Left renal pelvis (tissue), 4 donors: ENCODE measurements around the gene DERA. TPM values are rescaled to one million over a fixed set of nuclear protein-coding genes. Genes with fewer than 3 reads are reported as not detected.
"Not testable (repeated sequence)": the region's sequence is repeated elsewhere in the genome, so short reads cannot be mapped to it uniquely, and the experiment has no call there.

Source experiments
- DNase-seq, 4 donors: peaks; one replicate each; pipeline ENCODE4 v3.0.0-alpha.2; 2013; ENCODE audit warnings: low read depth in 4 of 4, low spot score in 3 of 4
- polyA plus RNA-seq, 4 donors: library from polyadenylated mRNA; unstranded; fragments of 120-200 nt; gene quantifications; one replicate each; pipeline ENCODE4 v1.2.1, GENCODE V29; 2013; ENCODE audit not compliant: insufficient read length in 4 of 4

DERA gene
- polyA plus RNA-seq, 4 donors: 34.1 to 50.7 (median 47.5) TPM

DNA sequence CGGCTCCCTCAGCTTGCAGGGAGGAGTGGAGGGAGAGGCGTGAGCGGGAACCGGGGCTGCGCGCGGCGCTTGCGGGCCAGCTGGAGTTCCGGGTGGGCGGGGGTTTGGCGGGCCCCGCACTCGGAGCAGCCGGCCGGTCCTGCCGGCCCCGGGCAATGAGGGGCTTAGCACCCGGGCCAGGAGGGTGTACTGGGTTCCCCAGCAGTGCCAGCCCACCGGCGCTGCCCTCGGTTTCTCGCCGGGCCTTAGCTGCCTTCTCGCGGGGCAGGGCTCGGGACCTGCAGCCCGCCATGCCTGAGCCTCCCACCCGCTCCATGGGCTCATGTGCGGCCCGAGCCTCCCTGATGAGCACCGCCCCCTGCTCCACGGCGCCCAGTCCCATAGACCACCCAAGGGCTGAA, 146.2 kb downstream of the DERA start:
- not testable (repeated sequence) for DNase-seq

GRCh38 chr12:16062611-16063010, 151.5 kb downstream of the DERA start:
- no peak for DNase-seq

DNA sequence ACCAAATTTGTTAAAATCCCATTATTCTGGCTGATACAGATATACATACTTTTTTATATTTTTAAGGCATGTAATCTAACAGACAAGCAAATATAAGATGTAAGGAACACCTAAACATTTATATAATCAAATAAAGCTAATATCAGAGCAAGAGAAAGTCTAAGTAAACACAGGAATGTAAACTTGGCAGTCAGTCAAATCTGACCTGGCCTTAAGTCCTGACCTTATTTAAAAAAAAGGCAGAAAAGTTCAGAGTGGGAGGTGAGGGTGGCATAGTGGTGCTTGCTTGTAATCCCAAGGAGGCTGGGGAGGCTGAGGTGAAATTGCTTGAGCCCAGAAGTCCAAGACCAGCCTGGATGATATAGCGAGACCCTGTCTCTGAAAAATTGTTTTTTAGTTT, 152.6 kb downstream of the DERA start:
- DNase-seq: no peak

DNA sequence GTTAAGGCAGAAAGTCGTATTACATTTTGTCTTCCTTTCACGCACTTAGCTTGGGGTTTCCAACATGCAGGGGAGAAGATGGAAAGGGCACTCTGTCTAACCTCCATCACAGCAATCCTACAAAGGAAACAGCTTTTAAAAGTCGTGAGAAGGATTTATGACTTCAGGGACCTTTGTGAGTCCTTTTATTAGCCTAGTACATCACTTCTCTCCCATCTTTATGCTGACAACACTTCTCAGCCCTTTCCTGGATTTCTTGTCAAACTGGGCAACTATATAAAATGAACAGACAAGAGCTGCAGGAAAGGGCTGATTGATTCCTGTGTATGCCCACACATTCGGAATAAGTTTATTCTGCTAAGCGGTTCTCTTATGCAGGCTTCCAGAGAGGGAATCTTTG, 159.0 kb downstream of the DERA start:
- DNase-seq: no peak

- no peak for DNase-seq
These were observed 161.5 kb downstream of the DERA start for GRCh38 chr12:16072678-16073077.

- DNase-seq: no peak
These were observed 163.8 kb downstream of the DERA start for GRCh38 chr12:16074894-16075293.

- DNase-seq: no peak
These were observed 164.8 kb downstream of the DERA start for GRCh38 chr12:16075887-16076286.

DNA sequence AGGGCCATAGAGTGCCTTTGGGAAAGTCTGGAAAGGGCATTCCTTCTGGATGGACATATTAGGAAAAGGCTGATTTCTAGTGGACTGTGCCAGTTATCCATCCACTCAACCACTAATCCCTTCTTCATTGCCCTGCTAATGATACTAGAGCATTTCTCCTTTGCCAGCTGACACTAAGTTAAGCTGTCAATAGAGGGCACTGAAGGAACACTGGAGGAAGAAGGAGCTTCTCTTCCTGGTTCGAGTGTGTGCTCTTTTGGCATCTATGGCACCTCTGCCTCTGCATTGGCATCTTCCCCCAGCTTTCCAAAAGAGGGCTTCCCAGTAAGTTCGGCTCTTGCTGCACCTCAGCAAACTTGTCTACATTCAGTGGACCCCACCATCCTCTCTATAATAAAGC, 165.4 kb downstream of the DERA start:
- DNase-seq: no peak

GRCh38 chr12:16076970-16077522, 165.9 kb downstream of the DERA start:
- DNase-seq: no peak

DNA sequence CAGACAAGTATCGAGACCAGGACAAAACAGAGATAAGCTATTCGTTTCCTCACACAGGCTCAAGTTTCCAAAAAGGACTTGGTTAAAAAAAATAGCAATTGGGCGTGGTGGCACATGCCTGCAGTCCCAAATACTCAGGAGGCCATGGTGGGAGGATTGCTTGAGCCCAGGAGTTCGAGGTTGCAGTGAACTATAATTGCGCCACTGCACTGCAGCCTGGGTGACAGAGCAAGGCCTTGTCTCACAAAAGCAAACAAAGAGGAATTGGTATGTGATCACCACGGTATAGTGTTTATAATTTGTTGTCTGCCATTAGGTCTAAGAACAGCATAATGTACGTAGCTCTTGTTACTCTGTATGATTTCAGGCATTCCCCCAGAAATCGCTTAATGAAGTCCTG, 175.3 kb downstream of the DERA start:
- no peak for DNase-seq

DNA sequence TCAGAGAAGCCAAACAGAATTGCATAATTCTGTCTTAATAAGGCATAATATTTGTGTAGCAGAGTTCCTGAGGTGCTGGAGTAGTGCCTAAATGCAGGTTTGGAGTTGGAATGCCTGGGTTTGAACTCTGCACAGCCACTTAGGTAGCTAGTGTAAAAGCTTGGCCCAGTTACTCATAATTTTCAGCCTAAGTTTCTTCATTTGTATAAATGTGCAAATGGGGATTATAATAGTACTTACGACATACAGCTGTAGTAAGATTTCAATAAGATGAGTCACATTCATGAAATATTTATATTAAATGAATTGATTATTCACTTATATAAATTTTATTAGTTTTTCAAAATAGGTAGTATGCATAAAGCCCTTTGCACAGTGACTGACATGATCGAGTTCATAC, 175.8 kb downstream of the DERA start:
- no peak for DNase-seq

Other genes starting within 250 kb of the DERA start
- gene EPS8, start 121.9 kb upstream of the DERA start, polyA plus RNA-seq: 10 to 100 TPM; 61.1 to 65.8 (median 61.9) TPM
- 100 to 1,000 TPM; 134 to 221 (median 183) TPM for gene STRAP, start 28.9 kb upstream of the DERA start, polyA plus RNA-seq